ENCODE measurements around the gene TLE2. TPM values are rescaled to one million over a fixed set of nuclear protein-coding genes. Genes with fewer than 3 reads are reported as not detected.

TLE2 gene
- total RNA-seq, 6 experiments from 2014 or later: 0.15 to 0.67 (median 0.46) TPM; not detected in 2

GRCh38 chr19:3034406-3034655 is 5.3 kb upstream of the TLE2 start:
- Mint-ChIP-seq H3K27me3 (ENCODE audit: insufficient read depth) (peaks cover 29% of the 10 kb centered on the region), H3K4me1 (ENCODE audit: low read depth) (peaks cover 46% of the 10 kb centered on the region), H3K9me3 (no peaks in the 10 kb centered on the region), H3K36me3 (ENCODE audit: low read depth) (no peaks in the 10 kb centered on the region), H3K27ac (no peak overlapping the region; the same call in 1 of the 2 replicates), H3K4me3 (peak overlapping the region; percentile 93; the same call in 1 of the 2 replicates)
- DNase-seq: no peak
- no peak for TF ChIP-seq CTCF (IDR thresholded peaks at IDR 0.05)

- no peaks in the 10 kb centered on the region for H3K36me3 Mint-ChIP-seq (ENCODE audit: low read depth)
- H3K9me3 Mint-ChIP-seq: no peaks in the 10 kb centered on the region
- no peak for DNase-seq
- H3K4me1 Mint-ChIP-seq (ENCODE audit: low read depth): peaks cover 46% of the 10 kb centered on the region
- no peak for TF ChIP-seq CTCF (IDR thresholded peaks at IDR 0.05)
- peaks cover 28% of the 10 kb centered on the region for H3K27me3 Mint-ChIP-seq (ENCODE audit: insufficient read depth)
- H3K27ac Mint-ChIP-seq: no peak overlapping the region
- peak overlapping the region; percentile 93; the same call in 1 of the 2 replicates for H3K4me3 Mint-ChIP-seq
Measured at GRCh38 chr19:3033595-3034405, 4.7 kb upstream of the TLE2 start.

- Mint-ChIP-seq H3K4me3 (no peak overlapping the region), H3K27ac (no peak overlapping the region), H3K36me3 (ENCODE audit: low read depth) (no peaks in the 10 kb centered on the region), H3K4me1 (ENCODE audit: low read depth) (peaks cover 43% of the 10 kb centered on the region), H3K27me3 (ENCODE audit: insufficient read depth) (peaks cover 45% of the 10 kb centered on the region), H3K9me3 (no peaks in the 10 kb centered on the region)
- no peak for DNase-seq
- TF ChIP-seq CTCF (IDR thresholded peaks at IDR 0.05): no peak
Measured at GRCh38 chr19:3031607-3031867, 2.5 kb upstream of the TLE2 start.

GRCh38 chr19:3028305-3029064 is 595 bp downstream of the TLE2 start:
- Mint-ChIP-seq H3K4me3 (no peak overlapping the region), H3K36me3 (ENCODE audit: low read depth) (no peaks in the 10 kb centered on the region), H3K9me3 (no peaks in the 10 kb centered on the region), H3K27ac (no peak overlapping the region), H3K4me1 (ENCODE audit: low read depth) (peaks cover 13% of the 10 kb centered on the region), H3K27me3 (ENCODE audit: insufficient read depth) (peaks cover 52% of the 10 kb centered on the region)
- no peak for TF ChIP-seq CTCF (IDR thresholded peaks at IDR 0.05)
- no peak for DNase-seq

- Mint-ChIP-seq H3K4me1 (ENCODE audit: low read depth) (peaks cover 13% of the 10 kb centered on the region), H3K36me3 (ENCODE audit: low read depth) (no peaks in the 10 kb centered on the region), H3K4me3 (no peak overlapping the region), H3K27me3 (ENCODE audit: insufficient read depth) (peaks cover 52% of the 10 kb centered on the region), H3K9me3 (no peaks in the 10 kb centered on the region), H3K27ac (no peak overlapping the region)
- no peak for DNase-seq
- no peak for TF ChIP-seq CTCF (IDR thresholded peaks at IDR 0.05)
Measured at GRCh38 chr19:3027981-3028304, 1.1 kb downstream of the TLE2 start.
